HEK293T (cell line): ENCODE results near the gene ANOS1.

Experiments
- BHLHE40 ChIP-seq: fragments of 450-650 bp; IDR thresholded peaks from 2 replicates; pipeline ENCODE4 v1.6.1; 2016; ENCODE audit warnings: mild to moderate bottlenecking, moderate library complexity, borderline replicate concordance
- SP1 ChIP-seq: fragments of 450-650 bp; IDR thresholded peaks from 2 replicates; pipeline ENCODE4 v1.6.1; 2017

DNA sequence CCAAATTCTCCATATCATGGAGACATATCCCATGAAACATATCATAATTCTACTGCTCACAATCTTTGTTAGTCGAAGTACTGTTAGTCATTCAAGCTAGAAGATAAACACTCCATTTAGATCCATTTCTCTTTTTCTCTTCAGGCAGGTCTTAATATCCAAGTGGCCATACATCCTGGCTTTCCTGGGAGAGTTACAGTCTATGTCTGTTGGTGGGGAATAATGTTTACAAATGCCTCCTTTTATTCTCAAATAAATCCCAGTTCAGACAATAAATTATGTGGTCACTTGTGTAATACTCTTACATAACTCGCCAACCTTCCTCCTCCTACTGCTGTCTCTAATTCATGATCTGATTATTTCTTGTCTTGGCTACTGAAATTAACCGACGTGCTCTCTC lies 185.2 kb downstream of the ANOS1 start:
- TF ChIP-seq BHLHE40 (no peak), SP1 (no peak)
